ENCODE data around the gene ZMYND19.
"Not testable (repeated sequence)": the region's sequence is repeated elsewhere in the genome, so short reads cannot be mapped to it uniquely, and the experiment has no call there.

DNA sequence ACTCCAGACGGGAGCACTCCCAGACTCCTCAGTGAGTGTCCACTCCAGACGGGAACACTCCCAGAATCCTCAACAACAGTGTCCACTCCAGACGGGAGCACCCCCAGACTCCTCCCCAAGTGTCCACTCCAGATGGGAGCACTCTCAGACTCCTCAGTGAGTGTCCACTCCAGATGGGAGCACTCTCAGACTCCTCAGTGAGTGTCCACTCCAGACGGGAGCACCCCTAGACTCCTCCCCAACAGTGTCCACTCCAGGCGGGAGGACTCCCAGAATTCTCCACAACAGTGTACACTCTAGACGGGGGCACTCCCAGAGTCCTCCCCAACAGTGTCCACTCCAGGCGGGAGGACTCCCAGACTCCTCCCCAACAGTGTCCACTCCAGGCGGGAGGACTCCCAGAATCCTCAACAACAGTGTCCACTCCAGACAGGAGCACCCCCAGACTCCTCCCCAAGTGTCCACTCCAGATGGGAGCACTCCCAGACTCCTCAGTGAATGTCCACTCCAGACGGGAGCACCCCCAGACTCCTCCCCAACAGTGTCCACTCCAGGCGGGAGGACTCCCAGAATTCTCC is 57.3 kb downstream of the ZMYND19 start:
- TF ChIP-seq, protein P1, sequence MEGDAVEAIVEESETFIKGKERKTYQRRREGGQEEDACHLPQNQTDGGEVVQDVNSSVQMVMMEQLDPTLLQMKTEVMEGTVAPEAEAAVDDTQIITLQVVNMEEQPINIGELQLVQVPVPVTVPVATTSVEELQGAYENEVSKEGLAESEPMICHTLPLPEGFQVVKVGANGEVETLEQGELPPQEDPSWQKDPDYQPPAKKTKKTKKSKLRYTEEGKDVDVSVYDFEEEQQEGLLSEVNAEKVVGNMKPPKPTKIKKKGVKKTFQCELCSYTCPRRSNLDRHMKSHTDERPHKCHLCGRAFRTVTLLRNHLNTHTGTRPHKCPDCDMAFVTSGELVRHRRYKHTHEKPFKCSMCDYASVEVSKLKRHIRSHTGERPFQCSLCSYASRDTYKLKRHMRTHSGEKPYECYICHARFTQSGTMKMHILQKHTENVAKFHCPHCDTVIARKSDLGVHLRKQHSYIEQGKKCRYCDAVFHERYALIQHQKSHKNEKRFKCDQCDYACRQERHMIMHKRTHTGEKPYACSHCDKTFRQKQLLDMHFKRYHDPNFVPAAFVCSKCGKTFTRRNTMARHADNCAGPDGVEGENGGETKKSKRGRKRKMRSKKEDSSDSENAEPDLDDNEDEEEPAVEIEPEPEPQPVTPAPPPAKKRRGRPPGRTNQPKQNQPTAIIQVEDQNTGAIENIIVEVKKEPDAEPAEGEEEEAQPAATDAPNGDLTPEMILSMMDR (IDR thresholded peaks at IDR 0.05; ENCODE audit: extremely low read depth in 1 of 2, insufficient read depth in 1 of 2, low read depth in 1 of 2, low read length in 2 of 2) = not testable (repeated sequence)
- not testable (repeated sequence) for TF ChIP-seq POLR2A (IDR thresholded peaks at IDR 0.05; ENCODE audit: low read depth, low read length); EZH2 (IDR thresholded peaks at IDR 0.05; ENCODE audit: borderline replicate concordance, low read depth, low read length, severe bottlenecking); POLR2AphosphoS5 (IDR thresholded peaks at IDR 0.05; ENCODE audit: insufficient read depth, low read depth, low read length); JUN (IDR thresholded peaks at IDR 0.05; ENCODE audit: borderline replicate concordance, insufficient read depth, insufficient read length, low read depth)
- TF ChIP-seq, protein P2, sequence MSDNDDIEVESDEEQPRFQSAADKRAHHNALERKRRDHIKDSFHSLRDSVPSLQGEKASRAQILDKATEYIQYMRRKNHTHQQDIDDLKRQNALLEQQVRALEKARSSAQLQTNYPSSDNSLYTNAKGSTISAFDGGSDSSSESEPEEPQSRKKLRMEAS (IDR thresholded peaks at IDR 0.05; ENCODE audit: insufficient read depth, insufficient read length) = not testable (repeated sequence)
